GM12801 (cell line): ENCODE measurements around the gene FMC1.

Source experiments
- CTCF ChIP-seq: IDR thresholded peaks from one replicate; pipeline ENCODE4 v1.5.1; 2011; ENCODE audit warnings: control low read depth; ENCODE audit not compliant: insufficient read length; ENCODE audit errors: extremely low read depth

The FMC1 gene

GRCh38 chr7:139300390-139300789 is 40.7 kb upstream of the FMC1 start:
- TF ChIP-seq CTCF, result no peak

- no peak for TF ChIP-seq CTCF
Observed at GRCh38 chr7:139304517-139304916, 36.6 kb upstream of the FMC1 start.

DNA sequence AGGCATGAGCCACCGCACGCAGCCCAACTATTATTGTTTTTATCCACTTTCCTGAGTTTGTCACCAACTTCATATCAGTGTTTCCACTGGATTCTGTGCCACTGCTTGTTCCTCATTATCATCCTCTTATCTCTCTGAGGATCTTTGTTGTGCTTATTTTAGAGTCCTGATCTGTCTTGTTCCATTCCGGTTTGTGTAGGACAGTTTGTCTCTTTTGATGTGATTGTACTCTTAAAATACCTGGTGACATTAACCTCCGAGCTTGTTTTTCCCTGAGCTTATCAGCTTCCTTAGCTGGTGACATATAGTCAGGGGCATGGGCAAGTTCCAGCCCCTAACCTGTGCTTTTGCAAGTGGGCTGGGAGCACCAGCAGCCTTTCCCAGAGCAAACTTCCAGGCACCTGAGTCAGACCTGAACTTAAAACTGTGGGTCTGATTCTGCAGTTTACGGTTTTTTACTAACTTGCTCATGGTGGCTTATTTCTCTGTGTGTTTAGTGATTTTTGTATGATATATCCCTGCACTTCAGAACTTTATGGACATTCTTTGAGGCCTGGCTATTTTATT is 23.1 kb upstream of the FMC1 start:
- no peak for TF ChIP-seq CTCF

- TF ChIP-seq CTCF, result no peak
Observed at GRCh38 chr7:139321071-139321745, 19.9 kb upstream of the FMC1 start.

DNA sequence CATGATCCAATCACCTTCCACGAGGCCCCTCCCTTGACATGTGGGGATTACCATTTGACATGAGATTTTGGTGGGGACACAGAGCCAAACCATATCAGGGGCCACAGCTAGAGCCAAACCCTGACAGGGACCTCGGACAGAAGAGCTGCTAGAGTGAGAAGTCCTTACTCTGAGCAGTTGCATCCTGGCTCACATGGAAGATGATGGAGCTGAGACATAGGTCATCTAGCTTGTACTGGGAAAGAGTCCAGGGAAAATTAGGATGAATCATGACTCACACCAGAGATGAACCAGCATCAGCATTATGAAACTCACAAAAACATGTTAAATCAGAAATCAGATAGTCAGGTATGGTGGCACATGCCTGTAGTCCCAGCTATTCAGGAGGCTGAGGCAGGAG is 12.8 kb upstream of the FMC1 start:
- TF ChIP-seq CTCF, result no peak

GRCh38 chr7:139329119-139329518 is 12.0 kb upstream of the FMC1 start:
- TF ChIP-seq CTCF, result no peak

DNA sequence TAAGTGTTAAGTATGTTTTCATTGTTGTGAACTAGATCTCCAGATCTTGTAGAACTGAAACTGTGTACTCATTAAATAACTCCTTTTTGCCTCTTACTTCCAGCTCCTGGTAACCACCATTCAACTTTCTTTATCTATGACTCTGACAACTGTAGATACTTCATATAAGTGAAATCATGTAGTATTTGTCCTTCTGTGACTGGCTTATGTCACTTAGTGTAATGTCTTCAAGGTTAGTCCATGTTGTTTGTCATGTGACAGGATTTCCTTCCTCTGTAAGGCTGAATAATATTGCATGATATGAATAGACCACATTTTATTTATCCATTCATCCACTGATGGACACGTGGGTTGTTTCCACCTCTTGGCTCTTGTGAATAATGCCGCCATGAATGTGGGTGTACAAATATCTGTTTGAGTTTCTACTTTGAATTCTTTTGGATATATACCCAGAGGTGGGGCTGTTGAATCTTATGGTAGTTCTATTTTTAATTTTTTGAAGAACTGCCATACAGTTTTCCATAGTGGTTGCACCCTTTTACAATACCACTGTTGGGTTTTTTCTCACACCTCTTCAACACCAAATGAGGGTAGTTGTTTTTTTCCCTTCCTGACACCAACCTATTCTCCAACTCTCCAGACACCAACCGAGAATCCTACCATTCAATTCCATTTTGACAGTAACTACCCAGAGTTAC is 10.7 kb upstream of the FMC1 start:
- TF ChIP-seq CTCF, result no peak
